ENCODE data around the gene CORO6. TPM values are rescaled to one million over a fixed set of nuclear protein-coding genes. Genes with fewer than 3 reads are reported as not detected.
A peak's percentile ranks its signal among the peaks of the same experiment; 100 is the strongest.

The CORO6 gene
- total RNA-seq, 1 donor from 2014 or later = 6.7 TPM

DNA sequence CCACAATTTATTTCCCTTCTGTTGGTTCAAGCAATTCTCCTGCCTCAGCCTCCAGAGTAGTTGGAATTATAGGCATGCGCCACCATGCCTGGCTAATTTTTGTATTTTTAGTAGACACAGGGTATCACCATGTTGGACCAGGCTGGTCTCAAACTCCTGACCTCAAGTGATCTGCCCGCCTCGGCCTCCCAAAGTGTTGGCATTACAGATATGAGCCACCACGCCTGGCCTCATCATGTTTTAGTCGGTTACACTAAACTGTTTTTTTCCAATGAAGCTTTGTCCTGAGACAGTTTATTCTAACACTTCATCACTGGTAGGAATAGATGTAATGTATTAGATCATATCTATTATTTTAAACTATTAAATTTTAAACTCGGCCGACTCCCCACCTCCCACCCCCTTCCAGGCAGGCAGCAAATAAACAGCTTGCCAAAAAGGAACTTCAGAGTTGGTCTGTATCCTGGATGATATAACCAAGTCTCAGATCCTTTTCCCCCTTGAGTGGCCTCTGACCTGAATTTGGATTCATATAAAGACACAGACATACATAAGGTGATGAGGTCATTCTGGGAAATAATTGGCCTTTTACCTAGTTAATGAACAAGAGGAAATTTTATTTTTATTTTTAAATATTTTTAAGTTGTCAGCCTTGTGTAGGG, 18.4 kb upstream of the CORO6 start:
- Mint-ChIP-seq H3K36me3 (ENCODE audit: low read depth) (peaks cover 6% of the 10 kb centered on the region), H3K27ac (ENCODE audit: unreplicated experiment) (peak overlapping the region; percentile 93), H3K4me1 (ENCODE audit: low read depth) (peaks cover 50% of the 10 kb centered on the region), H3K4me3 (ENCODE audit: unreplicated experiment) (no peak overlapping the region), H3K27me3 (ENCODE audit: low read depth) (no peaks in the 10 kb centered on the region), H3K9me3 (ENCODE audit: low read depth) (no peaks in the 10 kb centered on the region)
- no peak for DNase-seq (ENCODE audit: low spot score)
- no peak for TF ChIP-seq CTCF (IDR thresholded peaks at IDR 0.05)

GRCh38 chr17:29640413-29640812, 17.7 kb upstream of the CORO6 start:
- Mint-ChIP-seq H3K27ac (ENCODE audit: unreplicated experiment) (peak overlapping the region; percentile 93), H3K27me3 (ENCODE audit: low read depth) (no peaks in the 10 kb centered on the region), H3K4me3 (ENCODE audit: unreplicated experiment) (peak overlapping the region; percentile 18), H3K36me3 (ENCODE audit: low read depth) (peaks cover 6% of the 10 kb centered on the region), H3K9me3 (ENCODE audit: low read depth) (no peaks in the 10 kb centered on the region), H3K4me1 (ENCODE audit: low read depth) (peaks cover 43% of the 10 kb centered on the region)
- TF ChIP-seq CTCF (IDR thresholded peaks at IDR 0.05) = no peak
- DNase-seq (ENCODE audit: low spot score) = no peak

- H3K36me3 Mint-ChIP-seq (ENCODE audit: low read depth) = peaks cover 22% of the 10 kb centered on the region
- H3K4me1 Mint-ChIP-seq (ENCODE audit: low read depth) = peaks cover 1% of the 10 kb centered on the region
- TF ChIP-seq CTCF (IDR thresholded peaks at IDR 0.05) = no peak
- no peak overlapping the region for H3K27ac Mint-ChIP-seq (ENCODE audit: unreplicated experiment)
- no peak overlapping the region for H3K4me3 Mint-ChIP-seq (ENCODE audit: unreplicated experiment)
- DNase-seq (ENCODE audit: low spot score) = no peak
- no peaks in the 10 kb centered on the region for H3K27me3 Mint-ChIP-seq (ENCODE audit: low read depth)
- no peaks in the 10 kb centered on the region for H3K9me3 Mint-ChIP-seq (ENCODE audit: low read depth)
Observed at GRCh38 chr17:29633886-29634285, 11.2 kb upstream of the CORO6 start.

DNA sequence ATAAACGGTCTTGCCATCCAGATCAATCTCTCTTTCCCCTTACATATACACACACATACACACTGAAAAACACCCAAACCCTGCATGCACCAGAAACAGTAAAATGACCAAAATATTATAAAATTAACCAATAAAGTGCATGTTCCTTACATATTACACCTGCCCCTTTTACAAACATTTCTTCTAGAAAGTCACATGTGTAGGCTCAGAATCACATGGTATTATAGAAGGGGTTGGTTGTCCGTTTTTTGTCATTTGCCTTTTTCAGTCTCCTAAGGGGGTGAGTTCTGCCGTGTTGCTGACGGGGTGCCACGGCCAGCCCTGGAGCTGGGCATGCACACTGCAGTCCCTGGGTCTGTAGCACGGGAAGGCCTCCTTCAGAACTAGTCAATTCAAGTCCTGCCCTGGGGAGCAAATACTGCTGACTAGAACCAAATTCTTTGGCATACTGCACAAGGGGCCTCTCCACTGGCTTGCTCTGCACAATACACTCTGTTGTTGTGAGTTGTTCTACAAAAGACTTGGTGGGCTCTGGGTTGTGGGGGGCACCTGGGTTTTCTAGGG, 8.0 kb upstream of the CORO6 start:
- no peaks in the 10 kb centered on the region for H3K27me3 Mint-ChIP-seq (ENCODE audit: low read depth)
- H3K4me3 Mint-ChIP-seq (ENCODE audit: unreplicated experiment) = no peak overlapping the region
- H3K9me3 Mint-ChIP-seq (ENCODE audit: low read depth) = no peaks in the 10 kb centered on the region
- no peak overlapping the region for H3K27ac Mint-ChIP-seq (ENCODE audit: unreplicated experiment)
- no peaks in the 10 kb centered on the region for H3K4me1 Mint-ChIP-seq (ENCODE audit: low read depth)
- no peak for DNase-seq (ENCODE audit: low spot score)
- H3K36me3 Mint-ChIP-seq (ENCODE audit: low read depth) = peaks cover 16% of the 10 kb centered on the region
- no peak for TF ChIP-seq CTCF (IDR thresholded peaks at IDR 0.05)

DNA sequence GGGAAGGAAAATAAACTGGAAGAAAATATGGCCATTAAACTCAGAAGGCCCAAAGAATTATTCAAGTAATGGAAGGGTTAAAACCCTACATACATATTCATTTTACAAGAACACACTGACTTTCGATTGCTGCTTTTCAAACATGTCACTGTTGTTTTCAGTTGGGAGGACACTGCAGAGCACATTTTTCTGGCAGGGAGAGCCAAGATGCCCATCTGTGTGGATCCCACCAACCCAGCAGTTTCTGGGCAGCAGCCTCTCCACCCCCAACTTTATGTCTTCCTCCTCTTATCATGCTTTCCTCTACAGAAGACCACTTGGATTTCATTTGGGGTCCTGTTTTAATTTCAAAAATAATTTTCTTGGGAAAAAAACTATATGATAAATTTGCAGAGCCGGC, 7.1 kb upstream of the CORO6 start:
- Mint-ChIP-seq H3K27ac (ENCODE audit: unreplicated experiment) (no peak overlapping the region), H3K36me3 (ENCODE audit: low read depth) (peaks cover 16% of the 10 kb centered on the region), H3K27me3 (ENCODE audit: low read depth) (no peaks in the 10 kb centered on the region), H3K4me1 (ENCODE audit: low read depth) (no peaks in the 10 kb centered on the region), H3K9me3 (ENCODE audit: low read depth) (no peaks in the 10 kb centered on the region), H3K4me3 (ENCODE audit: unreplicated experiment) (no peak overlapping the region)
- TF ChIP-seq CTCF (IDR thresholded peaks at IDR 0.05) = no peak
- no peak for DNase-seq (ENCODE audit: low spot score)
